ENCODE measurements around the gene SLC45A1. TPM values are rescaled to one million over a fixed set of nuclear protein-coding genes. Genes with fewer than 3 reads are reported as not detected.

Gene SLC45A1
- total RNA-seq, 1 donor from 2014 or later: 1.8 TPM

DNA sequence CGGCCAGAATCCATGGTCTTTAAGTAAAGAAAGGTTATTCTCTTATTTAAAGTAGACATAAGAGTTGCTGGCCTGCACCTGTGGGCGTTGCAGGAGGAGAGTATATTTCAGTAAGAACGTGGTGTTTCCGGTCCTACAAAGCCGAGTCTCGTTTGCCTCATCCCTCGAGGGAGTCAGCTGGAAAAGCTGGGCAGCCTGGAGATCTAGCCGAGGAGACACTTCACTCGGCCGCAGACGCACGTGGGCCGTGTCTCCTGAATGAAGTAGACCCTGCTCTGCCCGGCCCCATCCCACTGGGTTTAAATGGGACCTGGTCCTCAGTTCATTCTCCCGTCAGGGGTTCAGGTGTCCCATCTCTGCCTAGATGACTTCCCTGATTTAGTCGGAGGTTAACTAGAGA, 14.9 kb downstream of the SLC45A1 start:
- intact Hi-C loops (cut with micrococcal nuclease): no loop called here

DNA sequence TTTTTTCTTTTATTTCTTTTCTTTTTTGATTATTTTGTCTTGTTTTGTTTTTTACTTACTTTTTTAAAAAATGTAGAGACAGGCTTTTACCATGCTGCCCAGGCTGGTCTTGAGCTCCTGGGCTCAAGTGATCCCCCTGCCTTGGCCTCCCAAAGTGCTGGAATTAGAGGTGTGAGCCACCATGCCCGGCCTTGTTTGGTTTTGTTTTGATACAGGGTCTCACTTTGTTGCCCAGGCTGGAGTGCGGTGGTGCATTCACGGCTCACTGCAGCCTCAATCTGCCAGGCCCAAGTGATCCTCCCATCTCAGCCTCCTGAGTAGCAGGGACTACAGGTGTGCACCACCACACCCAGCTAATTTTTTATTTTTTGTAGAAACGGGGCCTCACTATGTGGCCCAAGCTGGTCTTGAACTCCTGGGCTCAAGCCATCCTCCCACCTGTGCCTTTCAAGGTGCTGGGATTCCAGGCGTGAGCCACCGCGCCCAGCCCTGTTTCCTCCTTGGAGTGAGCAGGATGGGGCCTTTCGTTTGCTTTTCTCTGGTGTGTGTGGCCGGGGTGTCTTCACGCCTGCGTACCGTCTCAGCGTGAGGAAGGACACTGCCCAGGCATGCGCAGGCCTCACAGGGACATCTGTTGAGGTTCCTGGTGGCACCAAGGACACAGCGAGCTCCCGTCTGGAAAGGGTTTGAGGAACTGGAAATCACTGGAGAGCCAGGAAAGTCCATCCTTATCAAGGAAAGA, 15.5 kb downstream of the SLC45A1 start:
- Histone ChIP-seq H3K9me3 (replicated peaks) (no peaks in the 10 kb centered on the region), H3K4me3 (no peak overlapping the region), H3K27ac (replicated peaks) (no peak overlapping the region), H3K4me1 (no peaks in the 10 kb centered on the region), H3K36me3 (peaks cover 24% of the 10 kb centered on the region), H3K27me3 (ENCODE audit: low read depth) (no peaks in the 10 kb centered on the region)
- intact Hi-C loops (cut with micrococcal nuclease): no loop called here
- TF ChIP-seq, protein P1, sequence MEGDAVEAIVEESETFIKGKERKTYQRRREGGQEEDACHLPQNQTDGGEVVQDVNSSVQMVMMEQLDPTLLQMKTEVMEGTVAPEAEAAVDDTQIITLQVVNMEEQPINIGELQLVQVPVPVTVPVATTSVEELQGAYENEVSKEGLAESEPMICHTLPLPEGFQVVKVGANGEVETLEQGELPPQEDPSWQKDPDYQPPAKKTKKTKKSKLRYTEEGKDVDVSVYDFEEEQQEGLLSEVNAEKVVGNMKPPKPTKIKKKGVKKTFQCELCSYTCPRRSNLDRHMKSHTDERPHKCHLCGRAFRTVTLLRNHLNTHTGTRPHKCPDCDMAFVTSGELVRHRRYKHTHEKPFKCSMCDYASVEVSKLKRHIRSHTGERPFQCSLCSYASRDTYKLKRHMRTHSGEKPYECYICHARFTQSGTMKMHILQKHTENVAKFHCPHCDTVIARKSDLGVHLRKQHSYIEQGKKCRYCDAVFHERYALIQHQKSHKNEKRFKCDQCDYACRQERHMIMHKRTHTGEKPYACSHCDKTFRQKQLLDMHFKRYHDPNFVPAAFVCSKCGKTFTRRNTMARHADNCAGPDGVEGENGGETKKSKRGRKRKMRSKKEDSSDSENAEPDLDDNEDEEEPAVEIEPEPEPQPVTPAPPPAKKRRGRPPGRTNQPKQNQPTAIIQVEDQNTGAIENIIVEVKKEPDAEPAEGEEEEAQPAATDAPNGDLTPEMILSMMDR (IDR thresholded peaks at IDR 0.05; ENCODE audit: borderline replicate concordance): no peak
- DNase-seq: no peak

More for the DNA sequence above, 14.9 kb downstream of the SLC45A1 start:
- H3K4me3 ChIP-seq: no peak overlapping the region
- H3K4me1 ChIP-seq: no peaks in the 10 kb centered on the region
- H3K9me3 ChIP-seq (replicated peaks): no peaks in the 10 kb centered on the region
- no peak overlapping the region for H3K27ac ChIP-seq (replicated peaks)
- DNase-seq: no peak
- H3K27me3 ChIP-seq (ENCODE audit: low read depth): no peaks in the 10 kb centered on the region
- H3K36me3 ChIP-seq: peaks cover 19% of the 10 kb centered on the region
- TF ChIP-seq, protein P1 (IDR thresholded peaks at IDR 0.05; ENCODE audit: borderline replicate concordance): no peak

DNA sequence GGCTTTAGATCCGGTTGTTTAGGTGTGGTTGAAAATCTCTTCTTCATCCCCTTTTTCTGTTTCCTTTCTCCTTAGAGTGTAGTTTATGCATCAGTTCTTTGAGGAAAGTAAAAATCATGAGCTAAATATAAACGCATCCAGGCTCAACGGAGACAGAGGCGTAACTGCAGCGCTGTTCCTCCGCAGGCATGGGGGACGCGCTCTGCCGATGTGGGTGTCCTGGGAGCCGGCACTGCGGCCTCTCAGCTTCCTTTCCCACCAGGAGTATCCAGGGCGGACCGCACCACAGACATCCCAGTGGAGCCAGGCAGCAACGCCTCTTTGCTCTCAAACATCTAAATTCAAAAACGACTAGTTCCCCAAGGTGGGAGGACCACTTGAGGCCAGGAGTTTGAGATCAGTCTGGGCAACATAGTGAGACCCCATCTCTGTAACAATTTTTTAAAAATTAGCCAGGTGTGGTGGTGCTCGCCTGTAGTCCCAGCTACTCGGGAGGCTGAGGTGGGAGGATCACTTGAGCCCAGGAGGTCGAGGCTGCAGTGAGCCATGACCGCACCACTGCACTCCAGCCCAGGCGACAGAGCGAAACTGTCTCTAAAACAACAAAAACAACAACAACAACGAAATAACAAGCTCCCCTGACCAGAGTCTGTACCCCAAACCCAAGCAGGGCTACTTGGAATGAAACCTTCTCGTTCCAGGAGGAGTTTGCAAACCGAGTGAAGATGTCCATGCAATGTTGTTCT, 16.4 kb downstream of the SLC45A1 start:
- no peak for DNase-seq
- H3K4me3 ChIP-seq: no peak overlapping the region
- no peaks in the 10 kb centered on the region for H3K27me3 ChIP-seq (ENCODE audit: low read depth)
- no peak overlapping the region for H3K27ac ChIP-seq (replicated peaks)
- intact Hi-C loops (cut with micrococcal nuclease): no loop called here
- peaks cover 24% of the 10 kb centered on the region for H3K36me3 ChIP-seq
- no peaks in the 10 kb centered on the region for H3K4me1 ChIP-seq
- TF ChIP-seq, protein P1 (IDR thresholded peaks at IDR 0.05; ENCODE audit: borderline replicate concordance): no peak
- H3K9me3 ChIP-seq (replicated peaks): no peaks in the 10 kb centered on the region

DNA sequence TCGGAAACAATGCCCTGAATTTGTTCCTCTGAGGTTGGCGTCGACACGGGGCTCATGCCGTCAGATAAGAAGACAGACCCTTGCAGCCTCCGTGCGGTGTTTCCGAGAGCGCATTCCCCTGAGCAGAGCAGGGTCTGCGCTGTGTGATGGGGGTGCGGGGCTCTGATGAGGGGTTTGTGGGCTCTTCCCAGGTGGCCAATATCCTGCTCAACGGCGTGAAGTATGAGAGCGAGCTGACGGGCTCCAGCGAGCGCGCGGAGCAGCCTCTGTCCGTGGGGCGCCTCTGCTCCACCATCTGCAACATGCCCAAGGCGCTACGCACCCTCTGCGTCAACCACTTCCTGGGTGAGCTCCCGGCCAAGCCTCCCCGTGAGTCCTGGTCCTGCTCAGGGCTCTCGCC, 17.3 kb downstream of the SLC45A1 start:
- intact Hi-C loops (cut with micrococcal nuclease): no loop called here
- H3K27me3 ChIP-seq (ENCODE audit: low read depth): no peaks in the 10 kb centered on the region
- no peak overlapping the region for H3K4me3 ChIP-seq
- peaks cover 24% of the 10 kb centered on the region for H3K36me3 ChIP-seq
- no peaks in the 10 kb centered on the region for H3K9me3 ChIP-seq (replicated peaks)
- H3K4me1 ChIP-seq: no peaks in the 10 kb centered on the region
- no peak overlapping the region for H3K27ac ChIP-seq (replicated peaks)
- TF ChIP-seq, protein P1 (IDR thresholded peaks at IDR 0.05; ENCODE audit: borderline replicate concordance): no peak
- no peak for DNase-seq

DNA sequence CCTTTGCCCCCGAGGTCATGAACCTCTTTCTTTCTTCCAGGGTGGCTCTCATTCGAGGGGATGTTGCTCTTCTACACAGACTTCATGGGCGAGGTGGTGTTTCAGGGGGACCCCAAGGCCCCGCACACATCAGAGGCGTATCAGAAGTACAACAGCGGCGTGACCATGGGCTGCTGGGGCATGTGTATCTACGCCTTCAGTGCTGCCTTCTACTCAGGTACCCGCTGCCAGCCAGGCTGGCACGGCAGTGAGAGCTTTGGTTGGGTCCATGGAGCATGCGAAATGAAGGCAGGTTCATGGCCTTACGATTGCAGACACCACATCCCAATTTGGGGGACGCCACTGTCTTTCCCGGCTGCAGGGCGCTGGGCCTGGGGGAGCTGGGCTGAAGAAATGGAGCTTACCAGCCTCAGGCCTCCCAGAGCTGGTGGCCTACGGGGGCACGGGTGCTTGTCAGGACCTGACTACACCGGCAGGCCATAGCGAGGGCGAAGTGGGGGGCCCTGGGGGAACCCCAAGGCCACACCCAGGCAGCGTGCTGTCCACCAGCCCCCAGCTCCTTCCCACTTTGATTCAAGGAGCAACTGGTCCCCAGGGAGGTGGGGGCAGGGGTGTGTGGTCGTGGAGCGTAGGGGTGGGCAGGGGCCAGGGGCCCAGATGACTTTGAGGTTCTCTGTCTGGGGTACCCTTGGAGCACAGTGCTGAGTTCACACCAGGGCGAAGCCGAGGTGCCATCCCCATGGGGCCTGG, 20.0 kb downstream of the SLC45A1 start:
- TF ChIP-seq, protein P1 (IDR thresholded peaks at IDR 0.05; ENCODE audit: borderline replicate concordance): no peak
- Histone ChIP-seq H3K9me3 (replicated peaks) (no peaks in the 10 kb centered on the region), H3K4me1 (peaks cover 2% of the 10 kb centered on the region), H3K36me3 (peaks cover 24% of the 10 kb centered on the region), H3K27ac (replicated peaks) (no peak overlapping the region), H3K27me3 (ENCODE audit: low read depth) (no peaks in the 10 kb centered on the region), H3K4me3 (no peak overlapping the region)
- intact Hi-C loops (cut with micrococcal nuclease): no loop called here
- DNase-seq: no peak

Measured in left ventricle myocardium inferior (tissue), 1 donor.